GM12878 (cell line): ENCODE measurements around the gene MORN4. TPM values are rescaled to one million over a fixed set of nuclear protein-coding genes. Genes with fewer than 3 reads are reported as not detected.

Source experiments
- ATF3 ChIP-seq: IDR thresholded peaks from 2 replicates; pipeline ENCODE4 v1.6.1; 2011; ENCODE audit warnings: low read depth, mild to moderate bottlenecking, low read length, moderate library complexity, borderline replicate concordance; ENCODE audit errors: extremely low read depth
- CBFB ChIP-seq: IDR thresholded peaks from 2 replicates; pipeline ENCODE4 v1.6.1; 2016; ENCODE audit warnings: antibody characterized with exemption, low read depth
- CBX3 ChIP-seq: fragments of 200-600 bp; sonication (generic); IDR thresholded peaks from 2 replicates; pipeline ENCODE4 v1.6.1; 2016; ENCODE audit warnings: low read depth, borderline replicate concordance
- CREM ChIP-seq: IDR thresholded peaks from 2 replicates; pipeline ENCODE4 v1.6.1; 2014; ENCODE audit warnings: antibody characterized with exemption, low read depth
- FOXK2 ChIP-seq: fragments of 450-650 bp; IDR thresholded peaks from 2 replicates; pipeline ENCODE4 v1.6.1; 2017; ENCODE audit warnings: mild to moderate bottlenecking, moderate library complexity
- HCFC1 ChIP-seq: fragments of 150-350 bp; IDR thresholded peaks from 2 replicates; pipeline ENCODE4 v1.6.1; 2014; ENCODE audit warnings: low read length
- IKZF1 ChIP-seq: fragments of 450-650 bp; conservative IDR thresholded peaks from 2 replicates; pipeline ENCODE4 v1.6.1; 2017; ENCODE audit warnings: antibody characterized with exemption, mild to moderate bottlenecking
- IRF4 ChIP-seq: IDR thresholded peaks from 2 replicates; pipeline ENCODE4 v1.6.1; 2011; ENCODE audit warnings: low read depth, low read length
- KDM1A ChIP-seq: fragments of 200-600 bp; sonication (generic); IDR thresholded peaks from 2 replicates; pipeline ENCODE4 v1.6.1; 2016; ENCODE audit warnings: borderline replicate concordance
- MEF2A ChIP-seq: IDR thresholded peaks from 2 replicates; pipeline ENCODE4 v1.6.1; 2011; ENCODE audit warnings: low read depth, mild to moderate bottlenecking, low read length, moderate library complexity; ENCODE audit not compliant: insufficient read depth
- MYC ChIP-seq: IDR thresholded peaks from 2 replicates; pipeline ENCODE4 v1.6.1; 2011; ENCODE audit warnings: mild to moderate bottlenecking, low read length, moderate library complexity, inconsistent platforms; ENCODE audit not compliant: insufficient read depth, insufficient replicate concordance, insufficient read length, severe bottlenecking
- NBN ChIP-seq: fragments of 450-650 bp; IDR thresholded peaks from 2 replicates; pipeline ENCODE4 v1.6.1; 2016
- NFXL1 ChIP-seq: fragments of 450-650 bp; IDR thresholded peaks from 2 replicates; pipeline ENCODE4 v1.6.1; 2017; ENCODE audit warnings: antibody characterized with exemption, mild to moderate bottlenecking, borderline replicate concordance
- PRDM15 ChIP-seq: fragments of 450-650 bp; formaldehyde crosslinking; IDR thresholded peaks from 2 replicates; pipeline ENCODE4 v1.4.0; 2020; ENCODE audit warnings: mild to moderate bottlenecking, moderate library complexity
- RFX5 ChIP-seq: IDR thresholded peaks from 2 replicates; pipeline ENCODE4 v1.6.1; 2011; ENCODE audit warnings: low read depth, low read length, improper control_type of control experiment
- SIN3A ChIP-seq: IDR thresholded peaks from 2 replicates; pipeline ENCODE4 v1.6.1; 2012; ENCODE audit warnings: low read depth, low read length, improper control_type of control experiment
- SMARCA5 ChIP-seq: fragments of 450-650 bp; IDR thresholded peaks from 2 replicates; pipeline ENCODE4 v1.6.1; 2017; ENCODE audit warnings: mild to moderate bottlenecking
- STAT1 ChIP-seq: fragments of 450-650 bp; conservative IDR thresholded peaks from 2 replicates; pipeline ENCODE4 v1.6.1; 2014; ENCODE audit warnings: antibody characterized with exemption, mild to moderate bottlenecking
- STAT3 ChIP-seq: IDR thresholded peaks from 2 replicates; pipeline ENCODE4 v1.6.1; 2011; ENCODE audit warnings: low read depth, low read length, improper control_type of control experiment
- TAF1 ChIP-seq: IDR thresholded peaks from 2 replicates; pipeline ENCODE4 v1.6.1; 2011; ENCODE audit warnings: mild to moderate bottlenecking, low read depth, low read length, borderline replicate concordance
- TCF12 ChIP-seq: IDR thresholded peaks from 2 replicates; pipeline ENCODE4 v1.6.1; 2011; ENCODE audit warnings: low read depth, mild to moderate bottlenecking, low read length
- TCF3 ChIP-seq: IDR thresholded peaks from 2 replicates; pipeline ENCODE4 v1.6.1; 2012; ENCODE audit warnings: low read depth, mild to moderate bottlenecking, low read length, borderline replicate concordance; ENCODE audit not compliant: insufficient read depth
- YBX1 ChIP-seq: fragments of 450-650 bp; IDR thresholded peaks from 2 replicates; pipeline ENCODE4 v1.6.1; 2016; ENCODE audit warnings: antibody characterized with exemption
- ZNF592 ChIP-seq: fragments of 450-650 bp; IDR thresholded peaks from 2 replicates; pipeline ENCODE4 v1.6.1; 2017; ENCODE audit warnings: mild to moderate bottlenecking, moderate library complexity
- polyA plus RNA-seq, 11 experiments: library from polyadenylated mRNA; depleted of rRNA in 4 of 11; unstranded in 6 of 11; stranded (reverse) in 5 of 11; fragments of >200 nt; fragmentation: Nextera tagmentation in 4 of 11; fragmentation: Illumina TruSeq in 1 of 11; extraction: Ambion mirVana in 4 of 11; extraction: Trizol in 1 of 11; gene quantifications; 1 replicate in 1 of 11; 2 replicates in 10 of 11; pipeline versions ENCODE4 v1.2.1 to v1.2.3, GENCODE V29; 2011 to 2016; ENCODE audit warnings: inconsistent platforms in 2 of 11, missing spikeins in 2 of 11, low read depth in 1 of 11
- total RNA-seq, 4 experiments: library from RNA; depleted of rRNA in 3 of 4; stranded (reverse); fragments of >200 nt in 3 of 4; fragmentation: Illumina TruSeq in 1 of 4; extraction: Trizol in 1 of 4; gene quantifications; 2 replicates each; pipeline versions ENCODE4 v1.2.1 to v1.2.3, GENCODE V29; 2013 to 2021

Gene MORN4
- total and polyA plus RNA-seq, 10 of the 15 experiments (the other 5 are each of a cell fraction or from before 2014, with no cell fraction given), result 1.3 to 5.5 (median 2.6) TPM

GRCh38 chr10:97648562-97649404 lies 15.5 kb upstream of the MORN4 start (continued):
- TF ChIP-seq ZNF592, result no peak
- TF ChIP-seq RFX5, result no peak
- no peak for TF ChIP-seq SIN3A
- TF ChIP-seq CREM, result no peak
- no peak for TF ChIP-seq STAT3
- TF ChIP-seq IKZF1, result peak; percentile 66
- no peak for TF ChIP-seq CBX3
- no peak for TF ChIP-seq IRF4
- TF ChIP-seq NFXL1, result no peak
- no peak for TF ChIP-seq NBN
- no peak for TF ChIP-seq FOXK2
- TF ChIP-seq KDM1A, result no peak
- TF ChIP-seq PRDM15, result no peak
- TF ChIP-seq MEF2A, result no peak
- no peak for TF ChIP-seq STAT1
- TF ChIP-seq ATF3, result no peak
- peak; percentile 24; the same call in 1 of the 2 replicates for TF ChIP-seq HCFC1
- TF ChIP-seq TCF3, result no peak
- 0 out of 2 replicates have a peak, but pooled peaks have one; percentile 46 for TF ChIP-seq TCF12
- TF ChIP-seq CBFB, result no peak
- TF ChIP-seq MYC, result no peak
- TF ChIP-seq YBX1, result no peak
- no peak for TF ChIP-seq TAF1
- no peak for TF ChIP-seq SMARCA5
